SKM-1 treated with dmso at 0.1 percent for 144 hours (cell line): ENCODE data around the gene DGCR2.
"Not testable (repeated sequence)": the region's sequence is repeated elsewhere in the genome, so short reads cannot be mapped to it uniquely, and the experiment has no call there.

Experiments
- DNase-seq: peaks from one replicate; lab custom pipeline; 2025; ENCODE audit not compliant: unreplicated experiment; lab: John Stamatoyannopoulos, UW

DGCR2 gene

DNA sequence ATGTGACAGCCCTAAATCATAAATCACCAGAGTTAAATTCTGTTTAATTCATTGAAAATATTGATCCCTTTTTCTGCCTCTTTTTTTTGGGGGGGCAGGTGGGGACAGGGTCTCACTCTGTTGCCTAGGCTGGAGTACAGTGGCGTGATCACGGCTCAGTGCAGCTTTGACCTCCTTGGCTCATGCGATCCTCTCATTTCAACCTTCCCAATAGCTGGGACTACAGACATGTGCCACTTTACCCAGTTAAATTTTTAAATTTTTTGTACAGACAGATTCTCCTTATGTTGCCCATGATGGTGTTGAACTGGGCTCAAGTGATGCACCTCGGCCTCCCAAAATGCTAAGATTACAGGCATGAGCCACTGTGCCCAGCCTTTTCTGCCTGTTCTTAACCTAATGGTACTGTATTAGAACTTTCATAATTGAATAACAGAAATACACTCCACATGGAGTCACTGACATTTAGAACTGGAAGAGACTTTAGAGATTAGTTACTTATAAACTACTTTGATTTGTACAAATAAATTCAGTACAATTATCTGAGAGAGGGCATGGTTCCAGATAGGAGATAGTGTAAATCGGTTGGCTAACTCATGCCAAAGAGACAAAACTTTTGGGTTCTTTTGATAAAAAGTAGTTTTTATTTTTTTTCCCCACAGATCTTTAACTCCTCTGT, 109.8 kb downstream of the DGCR2 start:
- DNase-seq, result no peak

DNA sequence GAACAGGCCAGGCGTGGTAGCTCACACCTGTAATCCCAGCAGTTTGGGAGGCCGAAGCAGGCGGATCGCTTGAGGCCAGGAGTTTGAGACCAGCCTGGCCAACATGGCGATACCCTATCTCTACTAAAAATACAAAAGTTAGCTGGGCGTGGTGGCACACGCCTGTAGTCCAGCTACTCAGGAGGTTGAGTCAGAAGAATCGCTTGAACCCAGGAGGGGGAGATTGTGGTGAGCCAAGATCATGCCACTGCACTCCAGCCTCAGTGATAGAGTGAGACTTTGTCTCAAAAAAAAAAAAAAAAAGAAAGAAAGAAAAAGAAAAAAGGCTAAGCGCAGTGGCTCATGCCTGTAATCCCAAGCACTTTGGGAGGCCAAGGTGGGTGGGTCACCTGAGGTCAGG, 110.6 kb downstream of the DGCR2 start:
- not testable (repeated sequence) for DNase-seq

DNA sequence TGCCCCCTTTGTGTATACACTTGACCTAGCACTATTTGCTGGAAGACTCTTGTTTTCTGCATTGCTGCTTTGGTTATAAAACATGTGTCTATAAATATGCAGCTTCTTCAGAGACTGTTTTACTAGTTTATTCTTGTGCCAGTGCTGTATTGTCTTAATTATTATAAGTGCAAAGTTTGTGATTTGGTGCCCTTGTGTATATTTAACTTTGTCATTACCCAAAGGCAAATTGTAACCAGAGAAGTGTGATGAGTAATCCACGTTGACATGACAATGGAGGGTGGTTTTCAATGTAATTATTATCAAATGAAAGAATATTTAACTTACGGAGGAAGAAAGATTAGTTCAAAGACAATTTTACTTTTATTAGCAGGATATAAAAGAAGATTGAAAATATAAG, 111.1 kb downstream of the DGCR2 start:
- DNase-seq, result no peak

DNA sequence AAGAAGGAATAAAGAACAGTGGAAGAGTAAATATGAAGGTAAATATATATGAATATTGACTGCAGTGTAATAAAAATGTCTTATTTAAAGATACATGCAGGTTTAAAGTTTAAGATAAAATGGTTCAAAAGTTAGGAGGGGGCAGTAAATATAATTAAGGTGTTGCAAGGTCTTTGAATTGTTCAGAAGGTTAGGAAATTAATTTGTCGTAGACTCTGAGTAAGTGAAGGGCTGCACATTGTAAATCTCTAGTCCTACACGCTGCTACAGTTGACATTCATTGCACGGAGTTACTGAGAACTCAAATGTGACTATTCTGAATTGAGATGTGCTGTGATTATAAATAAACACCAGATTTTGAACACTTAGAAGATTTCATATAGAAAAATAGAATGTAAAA, 116.3 kb downstream of the DGCR2 start:
- DNase-seq, result no peak

DNA sequence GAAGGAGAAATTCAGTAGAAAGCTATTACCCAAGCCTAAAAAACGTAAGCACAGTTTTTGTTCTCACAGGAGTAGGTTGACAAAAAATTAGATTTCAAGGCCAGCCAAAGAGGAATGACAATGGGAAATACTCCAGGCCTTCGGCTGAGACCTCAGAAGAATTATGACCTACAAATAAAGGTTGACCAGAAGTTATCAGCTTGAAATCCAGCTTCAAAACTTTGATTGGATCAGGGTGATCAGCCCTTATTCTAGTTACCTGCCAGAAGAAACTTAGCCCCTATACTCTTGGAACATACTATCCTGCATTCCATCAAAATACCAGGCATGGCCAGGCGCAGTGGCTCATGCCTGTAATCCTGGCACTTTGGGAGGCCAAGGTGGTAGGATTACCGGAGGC, 117.7 kb downstream of the DGCR2 start:
- no peak for DNase-seq

DNA sequence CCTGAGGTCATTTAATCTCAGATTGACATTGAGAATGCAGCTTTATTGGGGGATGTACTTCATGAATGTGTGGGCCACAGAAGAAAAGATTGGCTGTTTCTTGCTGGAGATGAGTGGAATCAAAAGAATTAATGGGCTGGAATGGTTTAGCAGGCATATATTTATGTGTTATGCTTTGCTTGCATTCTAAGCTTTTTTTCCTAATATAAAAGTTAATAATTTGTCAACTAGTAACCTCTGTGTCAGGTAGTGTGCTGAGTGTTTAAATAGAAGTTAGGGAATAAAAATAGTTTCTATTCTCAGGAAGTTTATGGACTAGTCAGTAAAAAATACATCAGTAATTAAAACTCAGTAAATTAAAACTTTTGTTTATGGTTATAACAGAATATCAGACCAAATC, 118.7 kb downstream of the DGCR2 start:
- no peak for DNase-seq

DNA sequence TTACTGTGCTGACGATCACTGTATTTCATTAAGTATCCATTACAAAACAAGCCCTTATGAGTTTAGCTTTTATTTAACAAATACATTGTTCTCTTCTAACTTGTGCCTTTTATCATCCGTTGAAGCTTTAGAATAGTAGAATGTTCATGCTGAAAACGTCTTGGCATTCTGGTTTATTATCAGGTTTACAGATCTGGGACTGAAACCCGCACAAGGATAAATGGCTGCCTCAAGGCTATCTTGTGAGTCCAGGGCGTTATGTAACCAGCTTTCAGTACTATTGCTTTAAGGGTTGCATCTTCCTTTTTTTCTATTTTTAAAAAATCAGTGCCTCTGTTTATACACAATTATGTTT, 119.6 kb downstream of the DGCR2 start:
- DNase-seq, result no peak

DNA sequence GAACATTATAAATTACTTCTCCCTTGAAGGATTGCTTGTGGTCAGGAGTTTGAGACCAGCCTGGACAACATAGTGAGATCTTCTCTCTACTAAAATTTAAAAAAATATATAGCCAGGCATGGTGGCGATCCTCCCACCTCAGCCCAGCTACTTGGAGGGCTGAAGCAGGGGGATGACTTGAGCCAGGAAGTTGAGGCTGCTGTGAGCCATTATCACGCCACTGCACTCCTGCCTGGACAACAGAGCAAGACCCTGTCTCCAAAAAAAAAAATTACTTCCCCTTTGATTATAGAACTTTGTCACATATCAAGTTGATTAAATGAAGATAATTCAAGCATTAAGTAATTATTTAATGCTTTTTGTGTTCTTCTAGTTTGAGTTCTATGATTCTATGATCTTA, 121.0 kb downstream of the DGCR2 start:
- DNase-seq, result no peak

DNA sequence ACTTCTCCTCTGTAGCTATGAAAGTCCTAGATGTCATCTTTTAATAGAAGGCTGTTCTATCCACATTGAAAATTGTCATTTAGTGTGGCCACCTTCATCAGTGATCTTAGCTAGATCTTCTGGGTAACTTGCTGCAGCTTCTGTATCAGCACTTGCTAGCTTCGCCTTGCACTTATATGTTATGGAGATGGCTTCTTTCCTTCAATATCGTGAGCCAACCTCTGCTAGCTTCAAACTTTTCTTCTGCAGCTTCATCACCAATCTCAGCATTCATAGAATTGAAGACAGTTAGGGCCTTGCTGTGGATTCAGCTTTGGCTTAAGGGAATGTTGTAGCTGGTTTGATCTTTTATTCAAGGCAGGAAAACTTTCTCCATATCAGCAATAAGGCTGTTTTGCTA, 122.1 kb downstream of the DGCR2 start:
- DNase-seq, result not testable (repeated sequence)

DNA sequence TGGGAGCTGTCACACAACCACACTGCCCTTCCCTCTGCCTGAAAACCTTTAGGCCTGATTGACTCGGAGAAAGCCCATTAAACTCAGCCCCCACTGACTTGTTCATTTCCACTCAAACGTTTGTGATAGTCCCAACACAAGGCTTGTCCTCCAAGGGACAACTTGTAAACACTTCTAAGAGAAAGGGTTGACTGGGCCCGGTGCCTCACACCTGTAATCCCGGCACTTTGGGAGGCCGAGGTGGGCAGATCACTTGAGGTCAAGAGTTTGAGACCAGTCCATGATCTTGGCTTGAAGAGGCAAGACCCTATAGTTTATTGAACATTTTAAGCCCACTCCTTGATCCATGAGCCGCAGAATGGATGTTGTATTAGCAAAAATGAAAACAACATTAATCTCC, 122.8 kb downstream of the DGCR2 start:
- DNase-seq, result no peak

DNA sequence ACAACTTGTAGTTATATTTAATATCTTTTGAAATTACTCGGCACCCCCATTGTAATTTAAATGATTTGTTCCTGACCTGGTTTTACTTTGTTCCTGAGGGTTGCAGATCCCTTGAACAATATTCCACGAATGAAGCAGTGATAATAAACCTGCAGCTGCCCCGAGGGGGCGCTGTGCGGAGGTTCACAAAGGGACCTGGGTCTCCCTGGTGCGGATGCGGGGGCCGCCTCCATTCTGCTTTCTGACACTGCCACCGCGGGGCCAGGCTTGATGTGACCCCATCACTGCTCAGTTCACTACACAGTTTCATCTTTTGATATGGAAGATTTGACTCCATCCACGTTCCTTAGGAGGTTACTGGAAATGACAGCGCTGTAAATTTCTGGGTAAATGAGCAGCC, 123.2 kb downstream of the DGCR2 start:
- no peak for DNase-seq

DNA sequence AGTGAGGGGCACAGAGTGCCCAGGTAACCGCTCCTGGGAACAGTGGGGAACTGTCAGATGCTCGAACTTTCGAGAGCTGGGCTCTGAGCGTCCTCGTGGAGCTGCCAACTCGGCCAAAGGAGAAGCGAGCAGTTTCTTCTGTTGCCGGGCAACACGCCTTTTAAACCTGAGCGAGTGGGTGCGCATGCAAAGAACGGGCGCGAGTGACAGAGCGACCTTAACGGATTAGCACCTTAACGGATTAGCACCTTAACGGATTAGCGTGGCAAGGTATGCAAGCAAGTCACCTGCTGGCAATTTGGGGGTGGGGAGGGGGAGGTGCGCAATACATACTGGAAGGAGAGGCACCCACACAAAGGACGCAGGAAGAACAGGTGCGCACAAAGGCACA, 124.3 kb downstream of the DGCR2 start:
- DNase-seq, result no peak

DNA sequence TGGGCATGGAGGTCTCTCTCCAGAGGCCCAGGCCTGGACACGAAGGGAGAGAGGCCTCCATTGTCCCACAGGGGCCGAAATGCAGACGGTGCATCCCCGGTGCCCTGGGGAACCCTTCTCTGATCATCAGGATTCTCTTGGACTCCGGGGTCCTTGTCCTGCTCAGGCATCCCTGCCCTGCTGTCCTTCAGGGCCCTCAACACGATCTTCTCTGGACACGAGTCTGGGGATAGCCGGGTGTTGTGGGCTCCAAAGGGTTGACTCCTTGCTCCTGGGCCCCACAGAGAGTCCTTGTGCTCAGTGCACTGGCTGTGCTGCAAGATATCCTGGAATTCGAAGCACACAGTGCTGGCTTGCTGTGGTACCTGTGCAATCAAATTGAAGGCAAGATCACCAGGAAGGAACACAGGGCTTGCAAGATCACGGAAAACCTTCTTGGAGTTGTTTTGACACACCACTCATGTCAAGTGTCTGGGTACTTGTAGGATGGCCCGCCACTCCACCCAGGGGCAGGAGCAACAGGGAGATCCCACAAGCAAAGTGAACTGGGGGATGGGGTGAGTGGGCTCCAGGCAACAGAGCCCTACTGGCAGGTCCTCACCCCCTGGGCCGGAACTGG, 124.8 kb downstream of the DGCR2 start:
- DNase-seq, result no peak

DNA sequence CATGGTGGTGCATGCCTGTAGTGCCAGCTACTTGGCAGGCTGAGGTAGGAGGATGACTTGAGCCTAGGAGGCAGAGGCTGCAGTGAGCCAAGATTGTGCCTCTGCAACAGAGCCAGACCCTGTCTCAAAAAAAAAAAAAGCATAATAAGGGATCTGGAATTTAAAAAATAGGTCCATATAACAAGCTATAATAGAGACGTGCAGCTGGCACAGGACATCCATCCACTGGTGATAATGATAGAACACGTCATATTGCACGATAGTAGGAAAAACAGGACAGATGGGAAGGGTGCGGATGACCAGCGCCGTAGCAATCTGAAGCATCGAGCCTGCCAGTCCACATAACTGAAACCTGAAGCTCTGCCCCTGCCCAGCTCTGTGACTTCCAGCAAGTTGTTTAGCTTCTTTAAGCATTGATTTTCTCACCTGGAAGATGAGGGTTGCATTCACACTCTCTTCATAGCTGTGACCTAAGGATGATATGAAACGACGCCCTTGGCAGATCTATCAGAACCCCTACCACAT, 125.8 kb downstream of the DGCR2 start:
- no peak for DNase-seq

DNA sequence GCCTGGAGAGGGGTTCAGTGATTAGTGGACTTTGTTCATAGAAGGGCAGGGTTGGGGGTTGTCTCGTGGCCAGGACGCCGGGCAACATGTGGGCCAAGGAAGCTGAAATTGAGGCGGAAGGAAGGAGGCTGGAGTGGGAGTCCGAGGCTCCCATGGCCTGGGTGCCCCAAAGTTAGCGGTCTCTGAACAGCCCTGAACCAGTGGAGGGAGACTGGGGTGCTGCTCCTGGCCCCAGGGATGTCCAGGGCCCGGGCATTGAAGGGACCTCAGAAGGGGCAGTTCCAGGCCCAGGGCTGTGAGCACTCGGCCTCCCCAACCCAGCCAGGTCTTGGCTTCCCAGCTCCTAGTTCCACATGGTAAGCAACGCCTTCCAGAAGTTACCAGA, 126.9 kb downstream of the DGCR2 start:
- no peak for DNase-seq

DNA sequence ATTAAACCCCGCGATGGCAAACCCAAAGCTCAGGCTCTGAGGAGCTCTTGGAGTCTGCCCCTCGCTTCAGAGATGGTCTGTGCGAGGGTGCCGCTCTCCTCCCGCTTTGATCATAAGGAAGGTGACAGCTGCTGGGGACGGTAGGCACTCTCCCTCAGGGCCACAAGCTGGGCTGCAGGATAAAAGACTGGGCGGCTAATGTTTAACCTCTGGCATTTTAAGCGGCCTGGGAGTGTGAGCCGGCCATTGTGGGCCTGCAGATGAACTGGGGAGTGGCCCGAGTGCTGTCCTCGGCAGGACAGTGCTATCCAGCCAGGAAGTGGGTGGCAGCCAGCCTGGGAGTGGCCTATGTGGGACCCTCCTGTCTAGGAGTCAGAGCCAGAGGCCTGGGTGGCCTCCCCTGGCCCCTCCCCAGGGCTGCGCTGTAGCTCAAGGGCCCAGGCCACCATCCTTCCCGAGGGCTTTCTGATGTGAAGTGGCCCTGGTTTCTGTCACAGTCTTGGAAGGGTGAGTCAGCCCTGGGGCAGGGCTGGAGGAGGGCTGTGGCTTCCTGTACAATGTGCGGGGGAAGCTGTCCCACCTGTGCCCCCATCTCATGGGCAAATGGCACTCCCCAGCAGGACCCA, 127.4 kb downstream of the DGCR2 start:
- DNase-seq, result no peak

DNA sequence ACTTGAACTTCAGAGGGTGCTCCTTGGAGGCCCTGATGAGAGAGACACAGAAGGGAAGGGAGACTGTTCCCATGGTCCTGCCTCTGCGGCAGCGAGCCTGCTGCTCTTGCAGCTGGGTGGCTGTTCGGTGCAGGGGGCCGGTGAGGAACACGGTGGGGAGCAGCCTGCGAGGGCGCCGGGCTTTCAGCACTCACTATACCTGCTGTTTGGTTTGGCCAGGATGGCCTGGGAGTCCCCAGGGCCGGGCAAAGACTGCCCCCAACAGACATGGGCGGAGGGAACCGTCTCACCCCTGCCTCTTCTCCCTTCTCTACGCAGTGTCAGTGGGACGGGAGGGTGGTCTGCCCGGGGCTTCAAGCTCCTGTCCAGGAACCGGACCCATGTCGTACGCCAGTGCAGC, 128.2 kb downstream of the DGCR2 start:
- no peak for DNase-seq

DNA sequence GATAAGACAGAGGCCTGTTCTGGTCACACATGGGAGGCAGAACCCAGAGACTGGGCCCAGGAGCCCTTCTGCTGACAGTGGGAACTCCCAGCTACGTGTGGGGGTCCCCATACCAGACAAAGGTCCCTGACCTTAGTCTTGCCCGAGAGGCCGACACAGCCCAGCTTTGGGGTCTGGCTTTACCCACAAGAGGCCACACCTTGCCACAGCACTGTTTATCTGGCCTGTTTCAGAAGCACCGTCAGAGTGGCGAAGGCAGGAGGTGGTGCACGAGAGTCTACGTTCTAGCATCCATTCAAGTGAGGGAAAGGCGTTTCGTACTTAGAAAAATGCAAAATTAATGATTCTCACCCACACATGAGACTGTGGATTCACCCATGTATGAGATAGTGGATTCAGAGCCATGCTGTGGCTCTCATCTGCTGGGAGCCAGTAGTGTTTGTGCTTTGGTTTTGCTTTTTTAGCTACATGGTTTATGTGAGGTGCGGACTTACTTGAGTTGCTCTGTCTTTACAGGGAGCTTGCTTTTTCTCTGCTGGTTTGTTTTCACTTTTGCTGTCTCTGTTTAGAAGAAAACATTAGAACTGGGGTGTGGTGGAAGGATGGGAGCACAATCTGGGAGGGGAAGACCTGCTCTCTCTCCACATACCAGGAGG, 129.5 kb downstream of the DGCR2 start:
- no peak for DNase-seq

DNA sequence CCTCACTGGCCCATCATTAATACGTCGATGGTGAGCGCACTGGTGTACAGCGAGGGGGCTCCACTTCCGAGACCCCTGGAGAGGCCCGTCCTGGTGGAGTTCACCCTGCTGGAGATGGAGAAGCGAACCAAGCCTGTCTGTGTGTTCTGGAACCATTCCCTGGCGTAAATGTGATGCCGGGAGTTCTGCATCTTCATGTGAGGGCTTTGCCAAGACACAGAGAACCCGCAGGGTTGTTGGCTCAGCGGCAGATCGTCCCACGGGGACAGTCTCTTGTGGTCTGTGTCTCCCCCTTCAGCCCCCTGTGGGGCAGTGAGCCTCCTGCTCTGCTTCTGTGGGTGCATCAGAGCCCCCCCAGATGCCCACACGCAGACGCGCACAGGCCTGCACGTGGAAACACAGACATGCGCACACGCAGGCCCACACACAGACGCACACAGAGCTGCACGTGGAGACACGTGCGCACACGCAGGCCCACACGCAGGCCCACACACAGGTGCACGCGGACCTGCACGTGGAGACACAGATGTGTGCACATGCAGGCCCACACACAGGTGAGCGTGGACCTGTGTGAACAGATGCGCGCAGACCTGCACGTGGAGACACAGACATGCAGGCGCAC, 130.3 kb downstream of the DGCR2 start:
- DNase-seq, result no peak

DNA sequence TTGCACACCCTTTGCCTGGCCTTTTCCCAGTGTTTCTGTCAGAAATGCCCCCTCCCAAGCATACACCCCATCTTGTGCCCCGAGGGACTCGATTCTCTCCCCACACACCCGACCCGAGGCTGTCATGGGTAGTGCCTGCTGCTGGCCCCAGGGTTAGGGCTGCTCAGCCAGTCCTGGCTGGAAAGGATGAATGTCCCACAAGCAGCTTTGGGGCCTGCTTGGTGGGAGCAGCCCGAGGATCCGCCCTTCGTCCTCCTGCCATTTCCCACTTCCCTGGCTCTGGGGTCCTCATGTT, 131.1 kb downstream of the DGCR2 start:
- DNase-seq, result no peak

DNA sequence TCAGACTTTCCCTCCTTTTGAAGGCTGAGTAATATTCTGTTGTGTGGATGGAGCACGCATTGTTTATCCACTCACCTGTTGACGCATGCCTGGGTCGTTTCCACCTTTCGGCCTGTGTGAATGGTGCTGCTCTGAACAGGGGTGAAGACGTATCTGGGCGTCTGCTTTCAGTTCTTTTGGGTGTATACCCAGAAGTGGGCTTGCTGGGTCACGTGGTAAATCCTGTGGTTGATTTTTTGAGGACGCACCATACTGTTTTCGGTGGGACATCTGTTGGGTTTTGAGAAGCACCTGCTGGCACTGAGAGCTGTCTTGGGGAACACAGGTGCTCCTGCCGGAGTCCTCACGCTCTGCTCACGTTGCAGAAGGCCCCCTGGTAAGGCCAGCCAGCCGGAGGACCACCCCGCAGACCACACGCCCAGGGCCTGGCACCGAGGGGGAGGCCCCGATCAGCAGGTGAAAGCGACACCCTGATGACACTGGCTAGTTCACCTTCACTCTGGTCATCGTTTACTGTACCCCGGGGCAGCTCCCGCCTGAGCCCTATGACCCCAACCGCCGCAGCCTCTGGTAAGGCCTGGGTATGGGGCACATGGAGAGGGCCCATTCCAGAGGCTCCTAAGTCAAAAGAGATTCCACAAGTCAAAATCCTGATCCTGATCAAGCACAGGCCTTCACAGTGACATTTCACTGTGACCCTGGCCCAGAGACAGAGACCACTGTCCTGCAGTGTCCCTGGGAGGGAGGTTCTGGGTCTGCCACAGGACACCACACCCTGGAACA, 131.7 kb downstream of the DGCR2 start:
- DNase-seq, result no peak
